SK-N-SH treated with all-trans-retinoic acid at 6 μM for 48 hours (cell line): ENCODE data around the gene PDZD4.

ENCODE experiments used
- ARNTL ChIP-seq: fragments of 450-650 bp; formaldehyde crosslinking; IDR thresholded peaks from 2 replicates; pipeline ENCODE4 v1.5.0; 2020; ENCODE audit warnings: low read depth, mild to moderate bottlenecking, moderate library complexity, borderline replicate concordance
- CSDC2 ChIP-seq: fragments of 250-450 bp; sonication (Bioruptor Pico); IDR thresholded peaks from 2 replicates; pipeline ENCODE4 v1.5.0; 2020; ENCODE audit warnings: mild to moderate bottlenecking, moderate library complexity
- ISL1 ChIP-seq: fragments of 250-450 bp; sonication (Bioruptor Pico); IDR thresholded peaks from 2 replicates; pipeline ENCODE4 v2.1.2; 2022; ENCODE audit warnings: mild to moderate bottlenecking, moderate library complexity
- OSR1 ChIP-seq: fragments of 250-450 bp; sonication (Bioruptor Pico); IDR thresholded peaks from 2 replicates; pipeline ENCODE4 v1.8.0; 2022; ENCODE audit warnings: moderate library complexity, mild to moderate bottlenecking, inconsistent platforms
- PATZ1 ChIP-seq: fragments of 250-450 bp; sonication (Bioruptor Pico); IDR thresholded peaks from 2 replicates; pipeline ENCODE4 v1.8.0; 2020; ENCODE audit warnings: mild to moderate bottlenecking, moderate library complexity, borderline replicate concordance
- RARB ChIP-seq: fragments of 250-450 bp; sonication (Bioruptor Pico); IDR thresholded peaks from 2 replicates; pipeline ENCODE4 v1.8.0; 2021; ENCODE audit warnings: mild to moderate bottlenecking, moderate library complexity
- TCF4 ChIP-seq: fragments of 250-450 bp; sonication (Bioruptor Pico); IDR thresholded peaks from 2 replicates; pipeline ENCODE4 v1.8.0; 2021; ENCODE audit warnings: mild to moderate bottlenecking, moderate library complexity, borderline replicate concordance
- ZC3H10 ChIP-seq: fragments of 250-450 bp; sonication (Bioruptor Pico); IDR thresholded peaks from 2 replicates; pipeline ENCODE4 v1.5.1; 2021; ENCODE audit warnings: mild to moderate bottlenecking, moderate library complexity
- ZFP3 ChIP-seq: fragments of 250-450 bp; sonication (Bioruptor Pico); IDR thresholded peaks from 2 replicates; pipeline ENCODE4 v1.5.0; 2020; ENCODE audit warnings: mild to moderate bottlenecking, moderate library complexity
- ZFP30 ChIP-seq: fragments of 450-650 bp; formaldehyde crosslinking; IDR thresholded peaks from 2 replicates; pipeline ENCODE4 v1.5.0; 2022; ENCODE audit warnings: mild to moderate bottlenecking, moderate library complexity
- ZNF565 ChIP-seq: fragments of 450-650 bp; formaldehyde crosslinking; conservative IDR thresholded peaks from 2 replicates; pipeline ENCODE4 v1.5.0; 2020; ENCODE audit warnings: low read depth, mild to moderate bottlenecking, moderate library complexity
- ZNF70 ChIP-seq: fragments of 450-650 bp; formaldehyde crosslinking; IDR thresholded peaks from 2 replicates; pipeline ENCODE4 v1.5.0; 2020; ENCODE audit warnings: mild to moderate bottlenecking, moderate library complexity
- TF ChIP-seq, protein P1 (sequence below): fragments of 250-450 bp; sonication (Bioruptor Pico); IDR thresholded peaks from 2 replicates; pipeline ENCODE4 v1.5.1; 2020; ENCODE audit warnings: low read depth, mild to moderate bottlenecking, moderate library complexity

GRCh38 chrX:153873282-153874084 is 43.1 kb upstream of the PDZD4 start:
- no peak for TF ChIP-seq ZFP3
- TF ChIP-seq ZNF565 (CRISPR knock-in tag), result no peak
- no peak for TF ChIP-seq ZNF70 (CRISPR knock-in tag)
- TF ChIP-seq CSDC2 (CRISPR knock-in tag), result no peak
- TF ChIP-seq TCF4 (CRISPR knock-in tag), result peak; percentile 35; the same call in 1 of the 2 replicates
- no peak for TF ChIP-seq ZC3H10
- no peak for TF ChIP-seq RARB (CRISPR knock-in tag)
- TF ChIP-seq PATZ1 (CRISPR knock-in tag), result no peak
- TF ChIP-seq, protein P1, sequence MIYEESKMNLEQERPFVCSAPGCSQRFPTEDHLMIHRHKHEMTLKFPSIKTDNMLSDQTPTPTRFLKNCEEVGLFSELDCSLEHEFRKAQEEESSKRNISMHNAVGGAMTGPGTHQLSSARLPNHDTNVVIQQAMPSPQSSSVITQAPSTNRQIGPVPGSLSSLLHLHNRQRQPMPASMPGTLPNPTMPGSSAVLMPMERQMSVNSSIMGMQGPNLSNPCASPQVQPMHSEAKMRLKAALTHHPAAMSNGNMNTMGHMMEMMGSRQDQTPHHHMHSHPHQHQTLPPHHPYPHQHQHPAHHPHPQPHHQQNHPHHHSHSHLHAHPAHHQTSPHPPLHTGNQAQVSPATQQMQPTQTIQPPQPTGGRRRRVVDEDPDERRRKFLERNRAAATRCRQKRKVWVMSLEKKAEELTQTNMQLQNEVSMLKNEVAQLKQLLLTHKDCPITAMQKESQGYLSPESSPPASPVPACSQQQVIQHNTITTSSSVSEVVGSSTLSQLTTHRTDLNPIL (CRISPR knock-in tag), result no peak
- no peak for TF ChIP-seq ISL1 (CRISPR knock-in tag)
- TF ChIP-seq OSR1 (CRISPR knock-in tag), result no peak
- TF ChIP-seq ZFP30 (CRISPR knock-in tag), result no peak
- no peak for TF ChIP-seq ARNTL (CRISPR knock-in tag)
